GM20431 (cell line): ENCODE measurements around the gene THSD4.
"Not testable (repeated sequence)": the region's sequence is repeated elsewhere in the genome, so short reads cannot be mapped to it uniquely, and the experiment has no call there.

Experiments used
- in situ Hi-C: fragments of 300-500 bp; cut with MseI, MboI; formaldehyde crosslinking; loops from one replicate; pipeline ENCODE4 v1.15.0; 2020; ENCODE audit warnings: low sequenced_read_pairs; ENCODE audit not compliant: unreplicated experiment

Gene THSD4

DNA sequence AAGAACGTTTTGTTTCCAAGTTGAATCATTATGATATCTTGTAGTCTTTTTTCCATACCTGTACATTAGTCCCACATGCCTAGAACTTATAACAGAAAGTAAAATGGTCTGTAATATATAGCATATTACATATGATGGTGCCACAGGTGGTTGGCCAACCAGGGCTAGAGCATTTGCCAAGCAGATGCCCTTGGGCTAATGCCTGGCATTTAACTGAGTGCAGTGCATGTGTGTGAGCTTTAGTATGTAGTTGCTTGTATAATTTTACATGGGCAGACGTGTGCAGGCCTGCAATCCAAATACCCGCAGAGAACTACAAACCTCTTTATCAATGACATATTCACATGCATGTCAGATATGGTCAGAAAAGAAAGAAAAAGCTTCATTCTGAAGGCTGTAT is 27.5 kb downstream of the THSD4 start:
- in situ Hi-C loops, result no loop called here

DNA sequence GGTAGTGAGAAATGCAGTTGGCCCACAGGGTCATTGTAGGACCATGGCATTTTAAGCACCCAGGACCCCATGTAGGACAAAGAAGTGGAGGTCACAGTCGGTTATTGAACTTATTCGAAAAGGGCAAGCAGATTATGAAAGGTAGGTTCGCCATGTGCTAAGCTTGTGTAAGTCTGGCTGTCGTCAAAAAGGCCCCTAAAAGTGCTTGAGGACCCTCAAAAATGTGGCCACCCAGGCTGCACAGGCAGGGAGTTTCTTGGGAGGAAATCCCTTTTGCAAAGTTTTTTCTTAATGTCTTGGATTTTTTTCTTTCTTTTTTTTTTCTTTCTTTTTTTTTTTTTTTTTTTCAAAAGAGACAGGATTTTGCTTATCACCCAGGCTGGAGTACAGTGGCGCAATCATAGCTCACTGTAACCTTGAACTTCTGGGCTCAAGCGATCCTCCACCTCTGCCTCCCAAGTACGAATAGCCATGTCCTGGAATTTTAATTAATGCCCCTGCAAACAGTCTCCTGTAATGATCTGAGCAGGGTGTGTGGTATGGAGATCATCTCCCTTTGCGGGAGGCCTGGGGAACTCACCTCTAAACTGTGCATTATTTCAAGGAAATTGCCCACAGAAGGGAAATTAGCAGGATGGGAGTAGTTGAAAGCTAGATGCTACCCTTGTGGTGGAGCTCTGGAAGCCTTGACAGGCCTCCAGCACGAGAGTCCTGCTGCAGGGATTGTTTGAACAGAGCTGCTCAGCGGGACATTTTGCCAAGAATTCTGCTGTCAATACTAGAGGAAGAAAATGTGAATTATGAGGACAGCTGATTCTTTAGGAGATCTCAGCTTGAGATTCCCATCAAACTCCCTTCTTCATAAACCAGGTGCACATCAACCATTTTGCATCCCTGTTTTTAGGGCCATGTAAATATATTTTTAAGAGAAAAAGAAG is 28.4 kb downstream of the THSD4 start:
- in situ Hi-C loops, result no loop called here

DNA sequence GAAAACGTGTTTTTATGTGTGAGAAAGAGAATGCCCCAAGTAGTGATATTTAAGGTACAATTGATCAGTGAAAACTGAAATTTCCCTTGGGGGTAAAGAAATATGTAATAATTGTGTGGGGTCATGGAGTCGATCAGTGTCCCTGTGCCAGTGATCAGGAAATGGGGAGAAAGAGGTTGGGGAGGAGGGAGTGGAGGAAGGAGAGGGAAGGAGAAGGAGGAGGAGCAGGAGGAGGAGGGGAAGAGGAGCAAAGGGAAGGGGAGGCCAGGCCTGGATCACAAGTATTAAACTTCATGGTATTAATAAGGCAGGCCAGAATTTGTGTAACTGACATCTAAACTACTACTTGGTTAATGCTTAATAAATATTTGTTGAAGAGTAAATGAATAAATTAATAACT is 30.4 kb downstream of the THSD4 start:
- in situ Hi-C loops, result no loop called here

- in situ Hi-C loops, result no loop called here
These were observed 31.3 kb downstream of the THSD4 start for GRCh38 chr15:71146580-71146982.

GRCh38 chr15:71148048-71148447 is 32.8 kb downstream of the THSD4 start:
- in situ Hi-C loops, result no loop called here

DNA sequence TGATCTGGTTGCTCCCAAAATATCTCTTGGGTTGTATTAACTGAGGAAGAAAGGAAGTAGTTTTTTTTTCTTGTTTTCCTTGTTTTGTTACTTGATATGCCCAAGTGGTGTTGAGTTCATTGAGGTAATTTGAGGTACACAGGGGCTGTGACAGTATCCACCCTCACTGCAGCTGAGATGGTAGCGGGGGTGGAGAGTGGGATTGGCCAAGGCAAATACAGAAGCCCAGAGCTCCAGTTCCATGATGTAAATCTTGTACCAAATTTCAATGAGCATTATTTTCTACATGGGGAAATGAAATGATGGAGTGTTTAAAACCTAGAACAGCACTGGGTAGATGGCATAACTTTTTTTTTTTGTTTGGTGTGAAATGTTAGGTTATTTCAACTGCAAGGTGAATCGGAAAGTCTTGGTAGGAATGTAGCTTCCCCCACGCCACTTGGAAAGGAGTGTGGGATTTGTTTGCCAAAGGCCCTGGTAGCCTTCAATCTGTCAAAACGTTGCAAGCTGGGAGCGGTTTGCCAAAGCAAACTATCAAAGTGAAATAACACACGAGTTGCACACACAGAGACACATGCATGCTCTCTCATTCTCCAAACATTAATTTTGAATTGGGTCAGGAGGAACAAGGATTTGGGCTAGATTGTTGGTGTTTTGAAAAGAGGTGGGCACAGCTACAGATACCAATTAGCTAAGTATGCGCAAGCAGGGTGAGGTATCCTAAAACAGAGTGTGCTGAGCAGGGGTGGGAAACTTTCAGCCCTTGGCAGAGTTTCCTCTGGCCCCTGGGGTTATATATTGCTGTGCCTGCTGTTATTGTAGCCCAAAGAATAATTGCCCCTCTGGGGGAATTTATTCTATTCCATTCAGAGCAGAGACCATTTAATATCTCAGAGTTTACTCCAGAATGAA is 34.6 kb downstream of the THSD4 start:
- in situ Hi-C loops, result no loop called here

GRCh38 chr15:71151081-71151480 is 35.8 kb downstream of the THSD4 start:
- in situ Hi-C loops, result no loop called here

DNA sequence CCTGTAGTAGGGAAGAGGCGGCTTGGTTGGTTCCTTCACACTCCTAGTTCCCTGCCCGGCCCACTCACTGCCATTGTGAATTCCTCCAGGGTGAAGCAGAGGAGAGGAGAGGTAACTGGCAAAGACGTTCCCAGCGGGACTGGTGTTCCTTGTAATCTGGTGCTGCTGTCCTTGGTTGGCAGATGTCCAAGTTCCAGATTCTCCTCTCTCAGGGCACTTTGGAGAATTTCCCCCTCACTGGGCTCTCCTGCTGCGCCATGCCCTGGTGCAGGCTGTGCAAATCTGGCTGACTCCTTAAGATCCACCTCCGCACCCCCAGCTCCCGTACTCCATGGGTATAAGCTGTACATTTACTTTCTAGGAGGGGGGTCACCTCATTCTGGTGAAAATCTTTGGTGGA is 37.3 kb downstream of the THSD4 start:
- in situ Hi-C loops, result no loop called here

GRCh38 chr15:71153823-71154524 is 38.7 kb downstream of the THSD4 start:
- in situ Hi-C loops, result no loop called here

DNA sequence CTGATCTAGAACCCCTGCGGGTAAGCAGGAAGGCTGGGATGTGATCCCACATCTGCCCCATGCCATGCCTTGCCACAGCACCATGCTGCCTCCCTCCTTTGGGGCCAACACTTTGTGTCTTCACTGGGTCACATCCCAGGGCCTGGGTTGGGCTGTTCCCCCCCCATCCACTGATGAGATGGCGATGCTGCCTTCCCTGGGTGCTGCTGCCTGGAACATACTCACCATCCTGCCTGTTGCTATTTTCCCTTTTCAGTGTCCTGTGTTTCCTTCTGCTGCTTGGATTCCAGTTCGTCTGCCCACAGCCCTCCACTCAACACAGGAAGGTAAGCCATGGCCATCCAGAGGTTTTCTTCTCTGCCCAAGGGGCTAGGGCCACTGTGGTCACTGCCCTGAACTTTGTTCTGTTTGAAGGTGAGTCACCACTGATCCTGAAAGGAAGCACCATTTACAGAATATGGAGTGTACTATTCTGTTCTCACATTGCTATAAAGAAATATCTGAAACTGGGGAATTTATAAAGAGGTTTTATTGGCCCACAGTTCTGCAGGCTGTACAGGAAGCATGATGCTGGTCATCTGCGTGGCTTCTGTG is 39.4 kb downstream of the THSD4 start:
- in situ Hi-C loops, result no loop called here

- in situ Hi-C loops, result no loop called here
These were observed 40.3 kb downstream of the THSD4 start for GRCh38 chr15:71155534-71155933.

- in situ Hi-C loops, result no loop called here
These were observed 45.7 kb downstream of the THSD4 start for GRCh38 chr15:71160976-71161375.

GRCh38 chr15:71162309-71162708 is 47.0 kb downstream of the THSD4 start:
- in situ Hi-C loops, result no loop called here

- in situ Hi-C loops, result not testable (repeated sequence)
These were observed 49.3 kb downstream of the THSD4 start for GRCh38 chr15:71164606-71165005.

- in situ Hi-C loops, result no loop called here
These were observed 52.3 kb downstream of the THSD4 start for GRCh38 chr15:71167445-71168165.

DNA sequence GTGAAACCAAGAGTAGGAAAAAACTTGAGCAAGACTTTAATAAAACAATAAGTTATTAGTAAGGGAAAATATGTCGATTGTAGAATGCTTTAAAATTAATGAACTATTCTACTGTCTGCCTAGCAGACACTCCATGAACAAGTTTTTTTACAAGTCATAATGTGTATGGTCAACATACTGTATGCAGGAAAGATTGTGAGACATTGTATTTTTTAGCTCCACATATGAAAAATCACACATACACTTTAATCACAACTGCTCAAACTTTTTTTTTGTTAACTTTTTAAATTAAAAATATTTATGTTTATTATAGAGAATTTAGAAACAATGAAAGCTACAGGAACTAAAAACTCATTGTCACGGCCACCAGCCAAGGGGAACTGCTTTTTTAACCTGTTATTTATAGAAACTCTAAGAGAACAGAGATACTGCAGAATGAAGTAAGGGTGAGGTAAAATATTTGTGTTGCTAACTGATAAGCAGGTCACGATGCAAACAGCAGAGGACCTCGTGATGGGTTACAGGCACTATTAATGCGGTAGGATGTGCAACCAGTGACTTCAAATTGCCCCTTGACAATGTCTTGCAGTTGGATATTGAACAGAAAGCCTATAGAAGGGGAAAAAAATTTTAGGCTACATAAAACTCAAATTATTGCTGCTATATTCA is 53.0 kb downstream of the THSD4 start:
- in situ Hi-C loops, result no loop called here

GRCh38 chr15:71170163-71170562 is 54.9 kb downstream of the THSD4 start:
- in situ Hi-C loops, result no loop called here

DNA sequence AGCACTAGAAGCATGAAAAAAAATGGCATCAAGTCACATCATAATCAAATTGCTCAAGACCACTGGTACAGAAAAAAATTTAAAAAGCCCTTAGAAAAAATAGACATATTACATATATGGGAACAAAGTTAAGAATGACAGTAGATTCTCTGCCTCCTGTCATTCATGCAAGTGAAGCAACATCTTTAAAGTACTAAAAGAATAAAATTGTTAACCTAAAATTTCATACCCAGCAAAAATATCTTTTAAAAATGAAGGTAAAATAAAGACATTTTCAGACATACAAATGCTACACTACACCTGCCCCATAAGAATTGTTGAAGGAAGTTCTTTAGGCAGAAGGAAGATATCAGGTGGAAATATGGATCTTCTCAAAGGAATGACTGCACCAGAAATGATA is 55.9 kb downstream of the THSD4 start:
- in situ Hi-C loops, result no loop called here

GRCh38 chr15:71174360-71174759 is 59.1 kb downstream of the THSD4 start:
- in situ Hi-C loops, result not testable (repeated sequence)
